Measurements from ENCODE around the gene IRF2.

DNA sequence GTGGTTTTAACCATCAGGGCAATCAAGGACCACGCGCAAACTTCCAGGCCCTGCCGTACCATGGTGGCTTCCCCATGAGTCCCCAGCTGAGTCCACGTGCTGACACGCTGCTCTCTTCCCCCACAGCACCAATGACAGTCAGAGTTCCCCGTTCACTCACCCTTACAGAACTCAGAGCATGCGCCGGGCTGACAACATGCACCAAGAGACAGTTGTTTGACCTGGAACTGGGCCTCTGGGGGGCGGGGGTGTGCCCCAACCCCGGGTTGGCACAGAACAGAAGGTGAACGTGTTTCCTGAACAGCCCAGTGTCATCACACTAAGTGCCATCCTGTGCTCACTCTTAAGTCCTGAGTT is 29.4 kb downstream of the IRF2 start:
- TF ChIP-seq EZH2 (IDR thresholded peaks at IDR 0.05) (no peak), POLR2AphosphoS5 (IDR thresholded peaks at IDR 0.05; ENCODE audit: borderline replicate concordance, low read depth, low read length) (no peak)

Data from SK-N-MC (cell line).